RPMI8226 (cell line): Measurements from ENCODE around the gene IFT81.
"Not testable (repeated sequence)": the region's sequence is repeated elsewhere in the genome, so short reads cannot be mapped to it uniquely, and the experiment has no call there.

Source experiments
- DNase-seq: peaks from one replicate; pipeline ENCODE4 v3.0.0-alpha.2; 2015

Gene IFT81

GRCh38 chr12:110248096-110248447 lies 123.9 kb downstream of the IFT81 start:
- DNase-seq: no peak

GRCh38 chr12:110249105-110249504 lies 124.9 kb downstream of the IFT81 start:
- DNase-seq: no peak

GRCh38 chr12:110249716-110250225 lies 125.6 kb downstream of the IFT81 start:
- DNase-seq: no peak

- DNase-seq: no peak
Measured at GRCh38 chr12:110251381-110251780, 127.2 kb downstream of the IFT81 start.

- no peak for DNase-seq
Measured at GRCh38 chr12:110252716-110253115, 128.6 kb downstream of the IFT81 start.

GRCh38 chr12:110253176-110253575 lies 129.0 kb downstream of the IFT81 start:
- DNase-seq: no peak

GRCh38 chr12:110254971-110255540 lies 130.9 kb downstream of the IFT81 start:
- no peak for DNase-seq

GRCh38 chr12:110255890-110256456 lies 131.8 kb downstream of the IFT81 start:
- not testable (repeated sequence) for DNase-seq

- DNase-seq: peak; percentile 32
Measured at GRCh38 chr12:110256780-110257431, 132.7 kb downstream of the IFT81 start.

- no peak for DNase-seq
Measured at GRCh38 chr12:110258466-110258865, 134.3 kb downstream of the IFT81 start.

GRCh38 chr12:110262442-110263388 lies 138.6 kb downstream of the IFT81 start:
- no peak for DNase-seq

- no peak for DNase-seq
Measured at GRCh38 chr12:110266381-110266960, 142.3 kb downstream of the IFT81 start.

- no peak for DNase-seq
Measured at GRCh38 chr12:110266980-110267620, 142.9 kb downstream of the IFT81 start.
